Measurements from ENCODE around the gene NHEJ1.

Gene NHEJ1

GRCh38 chr2:219056896-219057708 is 103.5 kb downstream of the NHEJ1 start:
- DNase-seq = no peak

- no peak for DNase-seq
Observed at GRCh38 chr2:219056176-219056895, 104.3 kb downstream of the NHEJ1 start.

- DNase-seq = no peak
Observed at GRCh38 chr2:219054956-219055903, 105.4 kb downstream of the NHEJ1 start.

GRCh38 chr2:219049282-219049681 is 111.3 kb downstream of the NHEJ1 start:
- no peak for DNase-seq

- peak; percentile 48 for DNase-seq
Observed at GRCh38 chr2:219045937-219046550, 114.6 kb downstream of the NHEJ1 start.

- DNase-seq = no peak
Observed at GRCh38 chr2:219042750-219043149, 117.9 kb downstream of the NHEJ1 start.

- no peak for DNase-seq
Observed at GRCh38 chr2:219042157-219042556, 118.5 kb downstream of the NHEJ1 start.

- DNase-seq = no peak
Observed at GRCh38 chr2:219041252-219041651, 119.4 kb downstream of the NHEJ1 start, which contains the start of gene CFAP65. TSS of gene CFAP65 (minus strand) at chr2:219041516. CDS start at chr2:219039048, 2,468 bp downstream.

- no peak for DNase-seq
Observed at GRCh38 chr2:219038600-219038999, 122.0 kb downstream of the NHEJ1 start.

GRCh38 chr2:219037783-219038499 is 122.7 kb downstream of the NHEJ1 start:
- no peak for DNase-seq

- no peak for DNase-seq
Observed at GRCh38 chr2:219035942-219036341, 124.7 kb downstream of the NHEJ1 start.

GRCh38 chr2:219034823-219035222 is 125.8 kb downstream of the NHEJ1 start:
- DNase-seq = no peak

- no peak for DNase-seq
Observed at GRCh38 chr2:219032051-219032745, 128.4 kb downstream of the NHEJ1 start.

GRCh38 chr2:219031005-219031738 is 129.4 kb downstream of the NHEJ1 start:
- no peak for DNase-seq

- DNase-seq = no peak
Observed at GRCh38 chr2:219030177-219030940, 130.3 kb downstream of the NHEJ1 start.

- peak; percentile 42 for DNase-seq
Observed at GRCh38 chr2:219029829-219030165, 130.8 kb downstream of the NHEJ1 start.

- no peak for DNase-seq
Observed at GRCh38 chr2:219028996-219029828, 131.4 kb downstream of the NHEJ1 start.

GRCh38 chr2:219028141-219028540 is 132.5 kb downstream of the NHEJ1 start:
- no peak for DNase-seq

All from NCI-H226 (cell line).